ENCODE measurements around the gene COL18A1. TPM values are rescaled to one million over a fixed set of nuclear protein-coding genes. Genes with fewer than 3 reads are reported as not detected.

COL18A1 gene
- total and polyA plus RNA-seq, 4 donors, result 44.9 to 308 (median 232) TPM

DNA sequence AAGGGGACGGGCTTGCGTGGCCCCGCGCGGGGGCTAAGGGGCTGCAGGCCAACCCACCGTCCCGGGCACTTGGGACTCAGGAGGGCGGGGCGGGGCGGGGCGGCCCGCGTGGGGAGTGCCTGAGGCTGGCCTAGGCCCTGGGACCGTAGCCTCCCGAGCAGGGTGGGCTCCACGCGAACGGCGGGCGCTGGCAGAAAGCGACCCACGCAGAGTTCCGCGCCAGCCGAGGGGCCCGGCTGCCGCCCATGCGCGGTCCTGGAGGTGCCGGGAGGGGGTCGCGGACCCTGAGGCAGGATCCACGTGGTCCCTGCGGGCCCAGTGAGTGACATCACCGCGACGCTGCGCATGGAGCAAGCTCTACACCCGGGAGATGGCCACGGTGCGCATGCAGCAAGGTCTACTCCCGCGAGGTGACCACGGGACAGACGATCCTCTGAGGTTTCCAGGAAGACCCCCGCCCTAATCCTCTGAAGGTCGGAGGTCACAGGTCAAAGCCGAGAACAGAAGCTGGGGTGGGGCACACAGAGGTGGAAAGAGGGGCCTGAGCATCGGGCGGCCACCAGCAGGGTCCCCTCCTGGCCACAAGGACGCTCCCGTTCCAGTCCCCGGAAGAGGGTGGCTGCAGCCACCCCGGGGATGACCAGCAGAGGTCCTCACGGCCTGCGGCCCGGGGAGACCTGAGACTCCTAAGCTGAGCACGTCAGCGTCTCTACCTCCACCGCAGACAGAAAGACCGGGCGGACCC, 150.8 kb downstream of the COL18A1 start:
- TF ChIP-seq FOXA2 (IDR thresholded peaks at IDR 0.05) (no peak), HNF4A (conservative IDR thresholded peaks at IDR 0.05) (no peak), SP1 (IDR thresholded peaks at IDR 0.05) (no peak), YY1 (IDR thresholded peaks at IDR 0.05) (peak; percentile 47), NR2F2 (IDR thresholded peaks at IDR 0.05) (peak; percentile 33), RXRA (IDR thresholded peaks at IDR 0.05) (peak; percentile 7 to 24), RAD21 (IDR thresholded peaks at IDR 0.05) (peak; percentile 73 to 83), HNF4G (IDR thresholded peaks at IDR 0.05) (no peak), TAF1 (conservative IDR thresholded peaks at IDR 0.05) (no peak), GABPA (IDR thresholded peaks at IDR 0.05 in 1 of 2, conservative IDR thresholded peaks at IDR 0.05 in 1 of 2) (no peak), FOXA1 (IDR thresholded peaks at IDR 0.05) (no peak), EGR1 (IDR thresholded peaks at IDR 0.05; ENCODE audit: low read depth in 2 of 2) (no peak), JUND (IDR thresholded peaks at IDR 0.05) (no peak)
- TF ChIP-seq, protein P1, sequence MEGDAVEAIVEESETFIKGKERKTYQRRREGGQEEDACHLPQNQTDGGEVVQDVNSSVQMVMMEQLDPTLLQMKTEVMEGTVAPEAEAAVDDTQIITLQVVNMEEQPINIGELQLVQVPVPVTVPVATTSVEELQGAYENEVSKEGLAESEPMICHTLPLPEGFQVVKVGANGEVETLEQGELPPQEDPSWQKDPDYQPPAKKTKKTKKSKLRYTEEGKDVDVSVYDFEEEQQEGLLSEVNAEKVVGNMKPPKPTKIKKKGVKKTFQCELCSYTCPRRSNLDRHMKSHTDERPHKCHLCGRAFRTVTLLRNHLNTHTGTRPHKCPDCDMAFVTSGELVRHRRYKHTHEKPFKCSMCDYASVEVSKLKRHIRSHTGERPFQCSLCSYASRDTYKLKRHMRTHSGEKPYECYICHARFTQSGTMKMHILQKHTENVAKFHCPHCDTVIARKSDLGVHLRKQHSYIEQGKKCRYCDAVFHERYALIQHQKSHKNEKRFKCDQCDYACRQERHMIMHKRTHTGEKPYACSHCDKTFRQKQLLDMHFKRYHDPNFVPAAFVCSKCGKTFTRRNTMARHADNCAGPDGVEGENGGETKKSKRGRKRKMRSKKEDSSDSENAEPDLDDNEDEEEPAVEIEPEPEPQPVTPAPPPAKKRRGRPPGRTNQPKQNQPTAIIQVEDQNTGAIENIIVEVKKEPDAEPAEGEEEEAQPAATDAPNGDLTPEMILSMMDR (IDR thresholded peaks at IDR 0.05; ENCODE audit: low read depth, low read length, missing input control), result peak; percentile 73
- TF ChIP-seq, protein P2, sequence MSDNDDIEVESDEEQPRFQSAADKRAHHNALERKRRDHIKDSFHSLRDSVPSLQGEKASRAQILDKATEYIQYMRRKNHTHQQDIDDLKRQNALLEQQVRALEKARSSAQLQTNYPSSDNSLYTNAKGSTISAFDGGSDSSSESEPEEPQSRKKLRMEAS (IDR thresholded peaks at IDR 0.05), result no peak
- TF ChIP-seq, protein P3, sequence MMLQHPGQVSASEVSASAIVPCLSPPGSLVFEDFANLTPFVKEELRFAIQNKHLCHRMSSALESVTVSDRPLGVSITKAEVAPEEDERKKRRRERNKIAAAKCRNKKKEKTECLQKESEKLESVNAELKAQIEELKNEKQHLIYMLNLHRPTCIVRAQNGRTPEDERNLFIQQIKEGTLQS (IDR thresholded peaks at IDR 0.05), result no peak
- TF ChIP-seq, protein P4, sequence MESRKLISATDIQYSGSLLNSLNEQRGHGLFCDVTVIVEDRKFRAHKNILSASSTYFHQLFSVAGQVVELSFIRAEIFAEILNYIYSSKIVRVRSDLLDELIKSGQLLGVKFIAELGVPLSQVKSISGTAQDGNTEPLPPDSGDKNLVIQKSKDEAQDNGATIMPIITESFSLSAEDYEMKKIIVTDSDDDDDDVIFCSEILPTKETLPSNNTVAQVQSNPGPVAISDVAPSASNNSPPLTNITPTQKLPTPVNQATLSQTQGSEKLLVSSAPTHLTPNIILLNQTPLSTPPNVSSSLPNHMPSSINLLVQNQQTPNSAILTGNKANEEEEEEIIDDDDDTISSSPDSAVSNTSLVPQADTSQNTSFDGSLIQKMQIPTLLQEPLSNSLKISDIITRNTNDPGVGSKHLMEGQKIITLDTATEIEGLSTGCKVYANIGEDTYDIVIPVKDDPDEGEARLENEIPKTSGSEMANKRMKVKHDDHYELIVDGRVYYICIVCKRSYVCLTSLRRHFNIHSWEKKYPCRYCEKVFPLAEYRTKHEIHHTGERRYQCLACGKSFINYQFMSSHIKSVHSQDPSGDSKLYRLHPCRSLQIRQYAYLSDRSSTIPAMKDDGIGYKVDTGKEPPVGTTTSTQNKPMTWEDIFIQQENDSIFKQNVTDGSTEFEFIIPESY (IDR thresholded peaks at IDR 0.05), result no peak
- TF ChIP-seq, protein P5, sequence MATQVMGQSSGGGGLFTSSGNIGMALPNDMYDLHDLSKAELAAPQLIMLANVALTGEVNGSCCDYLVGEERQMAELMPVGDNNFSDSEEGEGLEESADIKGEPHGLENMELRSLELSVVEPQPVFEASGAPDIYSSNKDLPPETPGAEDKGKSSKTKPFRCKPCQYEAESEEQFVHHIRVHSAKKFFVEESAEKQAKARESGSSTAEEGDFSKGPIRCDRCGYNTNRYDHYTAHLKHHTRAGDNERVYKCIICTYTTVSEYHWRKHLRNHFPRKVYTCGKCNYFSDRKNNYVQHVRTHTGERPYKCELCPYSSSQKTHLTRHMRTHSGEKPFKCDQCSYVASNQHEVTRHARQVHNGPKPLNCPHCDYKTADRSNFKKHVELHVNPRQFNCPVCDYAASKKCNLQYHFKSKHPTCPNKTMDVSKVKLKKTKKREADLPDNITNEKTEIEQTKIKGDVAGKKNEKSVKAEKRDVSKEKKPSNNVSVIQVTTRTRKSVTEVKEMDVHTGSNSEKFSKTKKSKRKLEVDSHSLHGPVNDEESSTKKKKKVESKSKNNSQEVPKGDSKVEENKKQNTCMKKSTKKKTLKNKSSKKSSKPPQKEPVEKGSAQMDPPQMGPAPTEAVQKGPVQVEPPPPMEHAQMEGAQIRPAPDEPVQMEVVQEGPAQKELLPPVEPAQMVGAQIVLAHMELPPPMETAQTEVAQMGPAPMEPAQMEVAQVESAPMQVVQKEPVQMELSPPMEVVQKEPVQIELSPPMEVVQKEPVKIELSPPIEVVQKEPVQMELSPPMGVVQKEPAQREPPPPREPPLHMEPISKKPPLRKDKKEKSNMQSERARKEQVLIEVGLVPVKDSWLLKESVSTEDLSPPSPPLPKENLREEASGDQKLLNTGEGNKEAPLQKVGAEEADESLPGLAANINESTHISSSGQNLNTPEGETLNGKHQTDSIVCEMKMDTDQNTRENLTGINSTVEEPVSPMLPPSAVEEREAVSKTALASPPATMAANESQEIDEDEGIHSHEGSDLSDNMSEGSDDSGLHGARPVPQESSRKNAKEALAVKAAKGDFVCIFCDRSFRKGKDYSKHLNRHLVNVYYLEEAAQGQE (IDR thresholded peaks at IDR 0.05), result no peak
- Histone ChIP-seq H3K27ac (ENCODE audit: low read depth in 1 of 2, low read length in 2 of 2) (peak overlapping the region in 1 of 2 donors; percentile 66), H3K4me1 (ENCODE audit: control insufficient read depth in 4 of 4, insufficient read depth in 4 of 4, low read length in 3 of 4) (peaks cover 0 to 14% (median 6%) of the 10 kb centered on the region in 4 donors), H3K4me3 (ENCODE audit: low read depth in 1 of 3, low read length in 3 of 3) (peak overlapping the region in 1 of 3 donors; percentile 52), H3K9ac (ENCODE audit: low read depth in 1 of 2, low read length in 2 of 2) (peak overlapping the region in 1 of 2 donors; percentile 43), H3K36me3 (ENCODE audit: control insufficient read depth in 4 of 4, insufficient read depth in 3 of 4, low read depth in 1 of 4, low read length in 3 of 4) (no peaks in the 10 kb centered on the region), H3K9me3 (ENCODE audit: control insufficient read depth in 4 of 4, low read length in 3 of 4) (no peaks in the 10 kb centered on the region), H3K27me3 (ENCODE audit: control insufficient read depth in 4 of 4, insufficient read depth in 4 of 4, low read length in 3 of 4) (no peaks in the 10 kb centered on the region)
- peak; percentile 77 for DNase-seq (ENCODE audit: low spot score)
- WGBS, result 18% methylated on average over 62 of the region's 62 CpGs

All from liver (tissue), 9 donors.